SK-N-SH treated with all-trans-retinoic acid at 6 μM for 48 hours (cell line): ENCODE measurements around the gene FAM98C.

ENCODE experiments used
- ARNTL ChIP-seq: fragments of 450-650 bp; formaldehyde crosslinking; IDR thresholded peaks from 2 replicates; pipeline ENCODE4 v1.5.0; 2020; ENCODE audit warnings: low read depth, mild to moderate bottlenecking, moderate library complexity, borderline replicate concordance
- BACH2 ChIP-seq: fragments of 250-450 bp; sonication (Bioruptor Pico); IDR thresholded peaks from 2 replicates; pipeline ENCODE4 v1.9.0; 2021; ENCODE audit warnings: mild to moderate bottlenecking, borderline replicate concordance
- CSDC2 ChIP-seq: fragments of 250-450 bp; sonication (Bioruptor Pico); IDR thresholded peaks from 2 replicates; pipeline ENCODE4 v1.5.0; 2020; ENCODE audit warnings: mild to moderate bottlenecking, moderate library complexity
- GLIS3 ChIP-seq: fragments of 250-450 bp; sonication (Bioruptor Pico); IDR thresholded peaks from 2 replicates; pipeline ENCODE4 v1.5.0; 2020; ENCODE audit warnings: mild to moderate bottlenecking, moderate library complexity
- ISL1 ChIP-seq: fragments of 250-450 bp; sonication (Bioruptor Pico); IDR thresholded peaks from 2 replicates; pipeline ENCODE4 v2.1.2; 2022; ENCODE audit warnings: mild to moderate bottlenecking, moderate library complexity
- ZFP3 ChIP-seq: fragments of 250-450 bp; sonication (Bioruptor Pico); IDR thresholded peaks from 2 replicates; pipeline ENCODE4 v1.5.0; 2020; ENCODE audit warnings: mild to moderate bottlenecking, moderate library complexity
- ZFP30 ChIP-seq: fragments of 450-650 bp; formaldehyde crosslinking; IDR thresholded peaks from 2 replicates; pipeline ENCODE4 v1.5.0; 2022; ENCODE audit warnings: mild to moderate bottlenecking, moderate library complexity
- ZNF565 ChIP-seq: fragments of 450-650 bp; formaldehyde crosslinking; conservative IDR thresholded peaks from 2 replicates; pipeline ENCODE4 v1.5.0; 2020; ENCODE audit warnings: low read depth, mild to moderate bottlenecking, moderate library complexity
- ZNF8 ChIP-seq: fragments of 450-650 bp; formaldehyde crosslinking; IDR thresholded peaks from 2 replicates; pipeline ENCODE4 v1.5.0; 2020; ENCODE audit warnings: mild to moderate bottlenecking, moderate library complexity
- TF ChIP-seq, protein P1 (sequence below): fragments of 250-450 bp; sonication (Bioruptor Pico); IDR thresholded peaks from 2 replicates; pipeline ENCODE4 v1.8.0; 2020; ENCODE audit warnings: mild to moderate bottlenecking, moderate library complexity, borderline replicate concordance
- TF ChIP-seq, protein P2 (sequence below): fragments of 250-450 bp; sonication (Bioruptor Pico); IDR thresholded peaks from 2 replicates; pipeline ENCODE4 v1.5.1; 2020; ENCODE audit warnings: low read depth, mild to moderate bottlenecking, moderate library complexity
- TF ChIP-seq, protein P3 (sequence below): fragments of 250-450 bp; sonication (Bioruptor Pico); IDR thresholded peaks from 2 replicates; pipeline ENCODE4 v1.5.1; 2021; ENCODE audit warnings: mild to moderate bottlenecking, moderate library complexity
- TF ChIP-seq, protein P4 (sequence below): fragments of 250-450 bp; sonication (Bioruptor Pico); IDR thresholded peaks from 2 replicates; pipeline ENCODE4 v1.5.0; 2020; ENCODE audit warnings: mild to moderate bottlenecking, moderate library complexity
- TF ChIP-seq, protein P5 (sequence below): fragments of 250-450 bp; sonication (Bioruptor Pico); IDR thresholded peaks from 2 replicates; pipeline ENCODE4 v1.8.0; 2021; ENCODE audit warnings: low read depth, mild to moderate bottlenecking, moderate library complexity, borderline replicate concordance

DNA sequence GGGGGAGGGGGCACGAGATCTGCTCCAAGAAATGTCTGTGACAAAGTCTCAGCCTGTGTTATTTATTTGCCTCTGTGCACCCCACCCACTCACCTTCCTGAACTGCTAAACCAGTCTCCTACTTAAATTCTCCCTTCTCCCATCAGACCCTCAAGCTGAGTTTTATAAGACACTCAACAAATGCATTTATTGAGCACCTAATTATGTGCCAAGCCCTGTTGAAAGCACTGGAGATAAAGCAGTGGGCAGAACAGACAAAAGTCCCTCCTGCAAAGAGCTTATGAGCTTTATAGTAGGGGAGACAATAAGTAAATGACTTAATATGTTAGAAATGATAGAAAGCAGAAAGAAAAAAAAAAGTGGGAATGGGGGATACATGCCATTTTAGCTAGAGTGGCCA, 3.4 kb upstream of the FAM98C start:
- TF ChIP-seq, protein P1, sequence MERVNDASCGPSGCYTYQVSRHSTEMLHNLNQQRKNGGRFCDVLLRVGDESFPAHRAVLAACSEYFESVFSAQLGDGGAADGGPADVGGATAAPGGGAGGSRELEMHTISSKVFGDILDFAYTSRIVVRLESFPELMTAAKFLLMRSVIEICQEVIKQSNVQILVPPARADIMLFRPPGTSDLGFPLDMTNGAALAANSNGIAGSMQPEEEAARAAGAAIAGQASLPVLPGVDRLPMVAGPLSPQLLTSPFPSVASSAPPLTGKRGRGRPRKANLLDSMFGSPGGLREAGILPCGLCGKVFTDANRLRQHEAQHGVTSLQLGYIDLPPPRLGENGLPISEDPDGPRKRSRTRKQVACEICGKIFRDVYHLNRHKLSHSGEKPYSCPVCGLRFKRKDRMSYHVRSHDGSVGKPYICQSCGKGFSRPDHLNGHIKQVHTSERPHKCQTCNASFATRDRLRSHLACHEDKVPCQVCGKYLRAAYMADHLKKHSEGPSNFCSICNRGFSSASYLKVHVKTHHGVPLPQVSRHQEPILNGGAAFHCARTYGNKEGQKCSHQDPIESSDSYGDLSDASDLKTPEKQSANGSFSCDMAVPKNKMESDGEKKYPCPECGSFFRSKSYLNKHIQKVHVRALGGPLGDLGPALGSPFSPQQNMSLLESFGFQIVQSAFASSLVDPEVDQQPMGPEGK, result no peak
- TF ChIP-seq, protein P2, sequence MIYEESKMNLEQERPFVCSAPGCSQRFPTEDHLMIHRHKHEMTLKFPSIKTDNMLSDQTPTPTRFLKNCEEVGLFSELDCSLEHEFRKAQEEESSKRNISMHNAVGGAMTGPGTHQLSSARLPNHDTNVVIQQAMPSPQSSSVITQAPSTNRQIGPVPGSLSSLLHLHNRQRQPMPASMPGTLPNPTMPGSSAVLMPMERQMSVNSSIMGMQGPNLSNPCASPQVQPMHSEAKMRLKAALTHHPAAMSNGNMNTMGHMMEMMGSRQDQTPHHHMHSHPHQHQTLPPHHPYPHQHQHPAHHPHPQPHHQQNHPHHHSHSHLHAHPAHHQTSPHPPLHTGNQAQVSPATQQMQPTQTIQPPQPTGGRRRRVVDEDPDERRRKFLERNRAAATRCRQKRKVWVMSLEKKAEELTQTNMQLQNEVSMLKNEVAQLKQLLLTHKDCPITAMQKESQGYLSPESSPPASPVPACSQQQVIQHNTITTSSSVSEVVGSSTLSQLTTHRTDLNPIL (CRISPR knock-in tag), result no peak
- TF ChIP-seq ZFP30 (CRISPR knock-in tag), result no peak
- no peak for TF ChIP-seq ZFP3 (CRISPR knock-in tag)
- TF ChIP-seq ZNF565, result no peak
- TF ChIP-seq ZNF8 (CRISPR knock-in tag), result no peak
- TF ChIP-seq, protein P3, sequence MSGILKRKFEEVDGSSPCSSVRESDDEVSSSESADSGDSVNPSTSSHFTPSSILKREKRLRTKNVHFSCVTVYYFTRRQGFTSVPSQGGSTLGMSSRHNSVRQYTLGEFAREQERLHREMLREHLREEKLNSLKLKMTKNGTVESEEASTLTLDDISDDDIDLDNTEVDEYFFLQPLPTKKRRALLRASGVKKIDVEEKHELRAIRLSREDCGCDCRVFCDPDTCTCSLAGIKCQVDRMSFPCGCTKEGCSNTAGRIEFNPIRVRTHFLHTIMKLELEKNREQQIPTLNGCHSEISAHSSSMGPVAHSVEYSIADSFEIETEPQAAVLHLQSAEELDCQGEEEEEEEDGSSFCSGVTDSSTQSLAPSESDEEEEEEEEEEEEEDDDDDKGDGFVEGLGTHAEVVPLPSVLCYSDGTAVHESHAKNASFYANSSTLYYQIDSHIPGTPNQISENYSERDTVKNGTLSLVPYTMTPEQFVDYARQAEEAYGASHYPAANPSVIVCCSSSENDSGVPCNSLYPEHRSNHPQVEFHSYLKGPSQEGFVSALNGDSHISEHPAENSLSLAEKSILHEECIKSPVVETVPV (CRISPR knock-in tag), result no peak
- TF ChIP-seq, protein P4, sequence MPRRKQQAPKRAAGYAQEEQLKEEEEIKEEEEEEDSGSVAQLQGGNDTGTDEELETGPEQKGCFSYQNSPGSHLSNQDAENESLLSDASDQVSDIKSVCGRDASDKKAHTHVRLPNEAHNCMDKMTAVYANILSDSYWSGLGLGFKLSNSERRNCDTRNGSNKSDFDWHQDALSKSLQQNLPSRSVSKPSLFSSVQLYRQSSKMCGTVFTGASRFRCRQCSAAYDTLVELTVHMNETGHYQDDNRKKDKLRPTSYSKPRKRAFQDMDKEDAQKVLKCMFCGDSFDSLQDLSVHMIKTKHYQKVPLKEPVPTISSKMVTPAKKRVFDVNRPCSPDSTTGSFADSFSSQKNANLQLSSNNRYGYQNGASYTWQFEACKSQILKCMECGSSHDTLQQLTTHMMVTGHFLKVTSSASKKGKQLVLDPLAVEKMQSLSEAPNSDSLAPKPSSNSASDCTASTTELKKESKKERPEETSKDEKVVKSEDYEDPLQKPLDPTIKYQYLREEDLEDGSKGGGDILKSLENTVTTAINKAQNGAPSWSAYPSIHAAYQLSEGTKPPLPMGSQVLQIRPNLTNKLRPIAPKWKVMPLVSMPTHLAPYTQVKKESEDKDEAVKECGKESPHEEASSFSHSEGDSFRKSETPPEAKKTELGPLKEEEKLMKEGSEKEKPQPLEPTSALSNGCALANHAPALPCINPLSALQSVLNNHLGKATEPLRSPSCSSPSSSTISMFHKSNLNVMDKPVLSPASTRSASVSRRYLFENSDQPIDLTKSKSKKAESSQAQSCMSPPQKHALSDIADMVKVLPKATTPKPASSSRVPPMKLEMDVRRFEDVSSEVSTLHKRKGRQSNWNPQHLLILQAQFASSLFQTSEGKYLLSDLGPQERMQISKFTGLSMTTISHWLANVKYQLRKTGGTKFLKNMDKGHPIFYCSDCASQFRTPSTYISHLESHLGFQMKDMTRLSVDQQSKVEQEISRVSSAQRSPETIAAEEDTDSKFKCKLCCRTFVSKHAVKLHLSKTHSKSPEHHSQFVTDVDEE (CRISPR knock-in tag), result no peak
- TF ChIP-seq ISL1 (CRISPR knock-in tag), result no peak
- no peak for TF ChIP-seq GLIS3 (CRISPR knock-in tag)
- no peak for TF ChIP-seq ARNTL
- TF ChIP-seq, protein P5, sequence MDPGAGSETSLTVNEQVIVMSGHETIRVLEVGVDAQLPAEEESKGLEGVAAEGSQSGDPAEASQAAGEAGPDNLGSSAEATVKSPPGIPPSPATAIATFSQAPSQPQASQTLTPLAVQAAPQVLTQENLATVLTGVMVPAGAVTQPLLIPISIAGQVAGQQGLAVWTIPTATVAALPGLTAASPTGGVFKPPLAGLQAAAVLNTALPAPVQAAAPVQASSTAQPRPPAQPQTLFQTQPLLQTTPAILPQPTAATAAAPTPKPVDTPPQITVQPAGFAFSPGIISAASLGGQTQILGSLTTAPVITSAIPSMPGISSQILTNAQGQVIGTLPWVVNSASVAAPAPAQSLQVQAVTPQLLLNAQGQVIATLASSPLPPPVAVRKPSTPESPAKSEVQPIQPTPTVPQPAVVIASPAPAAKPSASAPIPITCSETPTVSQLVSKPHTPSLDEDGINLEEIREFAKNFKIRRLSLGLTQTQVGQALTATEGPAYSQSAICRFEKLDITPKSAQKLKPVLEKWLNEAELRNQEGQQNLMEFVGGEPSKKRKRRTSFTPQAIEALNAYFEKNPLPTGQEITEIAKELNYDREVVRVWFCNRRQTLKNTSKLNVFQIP (CRISPR knock-in tag), result no peak
- TF ChIP-seq BACH2, result no peak
- no peak for TF ChIP-seq CSDC2 (CRISPR knock-in tag)
